Caco-2 (cell line): ENCODE results near the gene PRDM5. TPM values are rescaled to one million over a fixed set of nuclear protein-coding genes. Genes with fewer than 3 reads are reported as not detected.

Experiments used
- BruUV-seq: library from RNA; stranded (reverse); fragments of 400-500 nt; replicated peaks from 2 replicates; lab custom pipeline; 2021; lab: Mats Ljungman, UMichigan
- CTCF ChIA-PET: fragments of 300-600 bp; sonication (Branson Sonifier 250); formaldehyde crosslinking; loops from one replicate; lab custom pipeline; 2022; ENCODE audit warnings: antibody characterized with exemption; lab: Charles Lee
- POLR2A ChIA-PET: fragments of 300-600 bp; sonication (Branson Sonifier 250); formaldehyde crosslinking; loops from one replicate; lab custom pipeline; 2022; ENCODE audit warnings: antibody characterized with exemption; lab: Charles Lee
- DNase-seq, 2 experiments: peaks; one replicate each; pipeline versions ENCODE4 v3.0.0 to v3.0.0-alpha.2; 2020 to 2022
- H3K27me3 ChIP-seq: replicated peaks from 2 replicates; pipeline ENCODE4 v1.6.0; 2011; ENCODE audit warnings: low read length; ENCODE audit not compliant: control insufficient read depth, insufficient read depth
- H3K36me3 ChIP-seq: 2 replicates; pipeline ENCODE4 v1.5.1; 2011; ENCODE audit warnings: low read length; ENCODE audit not compliant: control insufficient read depth, insufficient read depth
- H3K4me1 ChIP-seq: fragments of 250-450 bp; sonication (Bioruptor Pico); 2 replicates; pipeline ENCODE4 v1.5.1; 2020; ENCODE audit warnings: mild to moderate bottlenecking
- H3K4me3 ChIP-seq: 2 replicates; pipeline ENCODE4 v1.5.1; 2011; ENCODE audit warnings: low read depth, mild to moderate bottlenecking, control low read depth, low read length
- H3K9me3 ChIP-seq: fragments of 250-450 bp; sonication (Bioruptor Pico); 2 replicates; pipeline ENCODE4 v1.5.1; 2020; ENCODE audit warnings: mild to moderate bottlenecking, moderate library complexity
- H3K27ac Mint-ChIP-seq: one replicate; pipeline ENCODE4 v1.8.0; 2022; ENCODE audit warnings: mixed read lengths; ENCODE audit not compliant: unreplicated experiment
- H3K27me3 Mint-ChIP-seq: one replicate; pipeline ENCODE4 v1.8.0; 2022; ENCODE audit warnings: mixed read lengths; ENCODE audit not compliant: insufficient read depth, unreplicated experiment
- H3K36me3 Mint-ChIP-seq: one replicate; pipeline ENCODE4 v1.8.0; 2022; ENCODE audit warnings: mild to moderate bottlenecking, mixed read lengths; ENCODE audit not compliant: insufficient read depth, unreplicated experiment
- H3K4me1 Mint-ChIP-seq: one replicate; pipeline ENCODE4 v1.8.0; 2022; ENCODE audit warnings: low read depth, mixed read lengths; ENCODE audit not compliant: unreplicated experiment
- H3K4me3 Mint-ChIP-seq: one replicate; pipeline ENCODE4 v1.8.0; 2022; ENCODE audit warnings: mild to moderate bottlenecking, moderate library complexity, mixed read lengths; ENCODE audit not compliant: unreplicated experiment
- H3K9me3 Mint-ChIP-seq: one replicate; pipeline ENCODE4 v1.8.0; 2022; ENCODE audit warnings: mixed read lengths; ENCODE audit not compliant: unreplicated experiment
- intact Hi-C: fragments of 100-400 bp; cut with micrococcal nuclease; formaldehyde crosslinking; loops from one replicate; pipeline ENCODE4 v1.10.0; 2022; ENCODE audit not compliant: unreplicated experiment
- total RNA-seq: library from RNA; stranded (reverse); gene quantifications from 2 replicates; pipeline ENCODE4 v1.2.3, GENCODE V29; 2022
- TF ChIP-seq, protein P1 (sequence below), 2 experiments: fragments of 200-600 bp in 1 of 2; IDR thresholded peaks; 1 replicate in 1 of 2; 2 replicates in 1 of 2; pipeline versions ENCODE4 v1.5.1 to v1.8.0; 2011 to 2022; ENCODE audit warnings: antibody characterized with exemption in 1 of 2, control low read depth in 1 of 2, inconsistent platforms in 1 of 2, low read depth in 1 of 2, low read length in 1 of 2, mild to moderate bottlenecking in 1 of 2, moderate library complexity in 1 of 2; ENCODE audit not compliant: insufficient read depth in 1 of 2, severe bottlenecking in 1 of 2, unreplicated experiment in 1 of 2

The PRDM5 gene
- total RNA-seq, 1 experiment from 2014 or later, result 14.3 TPM

- Mint-ChIP-seq H3K4me3 (no peak overlapping the region), H3K36me3 (no peaks in the 10 kb centered on the region), H3K27me3 (no peaks in the 10 kb centered on the region), H3K9me3 (peaks cover 53% of the 10 kb centered on the region), H3K4me1 (no peaks in the 10 kb centered on the region), H3K27ac (no peak overlapping the region)
- POLR2A ChIA-PET, result no interaction called here
- Histone ChIP-seq H3K9me3 (peaks cover 16% of the 10 kb centered on the region), H3K4me1 (peaks cover 3% of the 10 kb centered on the region; the same call in 1 of the 2 replicates), H3K36me3 (no peaks in the 10 kb centered on the region), H3K4me3 (no peak overlapping the region), H3K27me3 (no peaks in the 10 kb centered on the region)
- CTCF ChIA-PET, result no interaction called here
- no TSS peak for BruUV-seq
- intact Hi-C loops, result no loop called here
- DNase-seq, result peak; percentile 55 to 59
- TF ChIP-seq, protein P1, sequence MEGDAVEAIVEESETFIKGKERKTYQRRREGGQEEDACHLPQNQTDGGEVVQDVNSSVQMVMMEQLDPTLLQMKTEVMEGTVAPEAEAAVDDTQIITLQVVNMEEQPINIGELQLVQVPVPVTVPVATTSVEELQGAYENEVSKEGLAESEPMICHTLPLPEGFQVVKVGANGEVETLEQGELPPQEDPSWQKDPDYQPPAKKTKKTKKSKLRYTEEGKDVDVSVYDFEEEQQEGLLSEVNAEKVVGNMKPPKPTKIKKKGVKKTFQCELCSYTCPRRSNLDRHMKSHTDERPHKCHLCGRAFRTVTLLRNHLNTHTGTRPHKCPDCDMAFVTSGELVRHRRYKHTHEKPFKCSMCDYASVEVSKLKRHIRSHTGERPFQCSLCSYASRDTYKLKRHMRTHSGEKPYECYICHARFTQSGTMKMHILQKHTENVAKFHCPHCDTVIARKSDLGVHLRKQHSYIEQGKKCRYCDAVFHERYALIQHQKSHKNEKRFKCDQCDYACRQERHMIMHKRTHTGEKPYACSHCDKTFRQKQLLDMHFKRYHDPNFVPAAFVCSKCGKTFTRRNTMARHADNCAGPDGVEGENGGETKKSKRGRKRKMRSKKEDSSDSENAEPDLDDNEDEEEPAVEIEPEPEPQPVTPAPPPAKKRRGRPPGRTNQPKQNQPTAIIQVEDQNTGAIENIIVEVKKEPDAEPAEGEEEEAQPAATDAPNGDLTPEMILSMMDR (IDR thresholded peaks at IDR 0.05; ENCODE audit: insufficient read depth in 1 of 2, low read depth in 1 of 2, low read length in 1 of 2, severe bottlenecking in 1 of 2, unreplicated experiment in 1 of 2), result no peak
These were observed 25.9 kb upstream of the PRDM5 start for GRCh38 chr4:120948382-120948781.

DNA sequence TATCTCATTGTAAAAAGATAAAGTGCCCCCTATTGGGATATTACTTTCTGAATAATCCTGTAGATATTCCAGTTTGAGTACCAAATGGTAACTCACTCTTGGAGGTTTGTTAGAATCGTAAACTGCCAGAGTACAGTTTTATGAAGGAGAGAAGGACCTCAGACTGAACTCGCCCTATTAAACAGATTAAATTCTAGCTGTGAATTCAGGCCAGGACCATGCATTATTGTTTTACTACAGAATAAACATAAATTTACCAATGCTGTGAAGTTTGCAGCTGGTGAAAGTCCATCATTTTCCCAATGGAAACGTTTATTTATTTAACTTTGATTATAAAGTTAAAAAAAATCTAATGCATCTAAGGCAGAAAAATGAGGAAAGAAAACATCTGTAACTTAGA is 20.2 kb upstream of the PRDM5 start:
- no peak overlapping the region for H3K27ac Mint-ChIP-seq
- Histone ChIP-seq H3K27me3 (no peaks in the 10 kb centered on the region), H3K4me3 (no peak overlapping the region), H3K4me1 (no peaks in the 10 kb centered on the region), H3K9me3 (peaks cover 7% of the 10 kb centered on the region; the same call in 1 of the 2 replicates), H3K36me3 (no peaks in the 10 kb centered on the region)
- no peak for DNase-seq
- H3K4me1 Mint-ChIP-seq, result no peaks in the 10 kb centered on the region
- intact Hi-C loops, result no loop called here
- no TSS peak for BruUV-seq
- CTCF ChIA-PET, result no interaction called here
- TF ChIP-seq, protein P1 (IDR thresholded peaks at IDR 0.05; ENCODE audit: insufficient read depth in 1 of 2, low read depth in 1 of 2, low read length in 1 of 2, severe bottlenecking in 1 of 2, unreplicated experiment in 1 of 2), result no peak
- POLR2A ChIA-PET, result no interaction called here
- no peaks in the 10 kb centered on the region for H3K27me3 Mint-ChIP-seq
- no peak overlapping the region for H3K4me3 Mint-ChIP-seq
- H3K36me3 Mint-ChIP-seq, result no peaks in the 10 kb centered on the region
- H3K9me3 Mint-ChIP-seq, result peaks cover 30% of the 10 kb centered on the region

DNA sequence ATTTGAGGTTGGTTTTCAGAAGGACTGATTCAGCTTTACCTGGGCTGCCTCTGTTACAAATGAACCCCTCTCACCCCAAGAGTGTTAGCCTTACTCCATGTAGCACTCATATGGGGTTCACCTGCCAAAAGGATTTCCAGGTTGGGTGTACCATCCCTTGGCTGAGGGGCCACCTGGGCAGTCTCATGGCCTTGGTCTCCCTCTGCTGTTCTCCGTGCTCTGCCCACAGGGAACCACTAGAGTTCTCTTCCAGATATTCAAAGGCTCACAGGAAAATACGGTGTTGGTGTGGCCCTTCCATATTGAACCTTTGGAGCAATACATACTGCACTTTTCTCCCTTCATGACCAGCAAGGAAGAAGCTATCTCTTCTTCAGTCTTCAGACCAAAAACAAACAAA is 18.0 kb upstream of the PRDM5 start:
- no peaks in the 10 kb centered on the region for H3K36me3 ChIP-seq
- no peak overlapping the region for H3K27ac Mint-ChIP-seq
- H3K4me3 ChIP-seq, result no peak overlapping the region
- no peaks in the 10 kb centered on the region for H3K27me3 ChIP-seq
- H3K4me1 Mint-ChIP-seq, result no peaks in the 10 kb centered on the region
- no peak for DNase-seq
- intact Hi-C loops, result no loop called here
- no TSS peak for BruUV-seq
- no peak overlapping the region for H3K4me3 Mint-ChIP-seq
- TF ChIP-seq, protein P1 (IDR thresholded peaks at IDR 0.05; ENCODE audit: insufficient read depth in 1 of 2, low read depth in 1 of 2, low read length in 1 of 2, severe bottlenecking in 1 of 2, unreplicated experiment in 1 of 2), result no peak
- H3K9me3 ChIP-seq, result peaks cover 6% of the 10 kb centered on the region; the same call in 1 of the 2 replicates
- ChIA-PET CTCF (no interaction called here), POLR2A (no interaction called here)
- peaks cover 4% of the 10 kb centered on the region for H3K27me3 Mint-ChIP-seq
- no peaks in the 10 kb centered on the region for H3K36me3 Mint-ChIP-seq
- H3K4me1 ChIP-seq, result no peaks in the 10 kb centered on the region
- H3K9me3 Mint-ChIP-seq, result peaks cover 21% of the 10 kb centered on the region
